GM19351 (cell line): ENCODE measurements around the gene RGPD4.
"Not testable (repeated sequence)": the region's sequence is repeated elsewhere in the genome, so short reads cannot be mapped to it uniquely, and the experiment has no call there.

Source experiments
- ATAC-seq: cut with Tn5 transposase; IDR thresholded peaks from one replicate; pipeline ENCODE4 v1.9.1; 2021; ENCODE audit warnings: mild to moderate bottlenecking, moderate library complexity; ENCODE audit not compliant: unreplicated experiment

RGPD4 gene

DNA sequence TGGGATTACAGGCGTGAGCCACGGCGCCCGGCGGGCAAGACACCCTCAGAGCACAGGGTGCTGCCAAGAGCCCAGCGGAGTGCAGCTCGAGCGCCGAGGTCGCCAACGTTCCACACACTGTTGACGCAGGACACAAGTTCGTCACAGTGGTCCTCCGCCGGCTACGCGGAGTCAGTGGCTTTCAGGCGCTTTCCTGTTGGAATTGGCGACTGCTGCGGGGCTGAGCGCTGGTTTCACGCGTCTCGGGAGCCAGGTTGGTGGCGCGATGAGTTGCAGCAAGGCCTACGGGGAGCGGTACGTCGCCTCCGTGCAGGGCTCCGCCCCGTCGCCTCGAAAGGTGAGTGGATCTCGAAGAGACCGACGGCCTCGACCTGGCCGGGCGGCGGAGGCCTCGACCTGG lies at the start of gene RGPD4:
Gene RGPD4 (plus strand): TSS at position 144 of the 400 bp plus-strand sequence. CDS start 122 bp downstream, at position 266.
- ATAC-seq, result not testable (repeated sequence)

DNA sequence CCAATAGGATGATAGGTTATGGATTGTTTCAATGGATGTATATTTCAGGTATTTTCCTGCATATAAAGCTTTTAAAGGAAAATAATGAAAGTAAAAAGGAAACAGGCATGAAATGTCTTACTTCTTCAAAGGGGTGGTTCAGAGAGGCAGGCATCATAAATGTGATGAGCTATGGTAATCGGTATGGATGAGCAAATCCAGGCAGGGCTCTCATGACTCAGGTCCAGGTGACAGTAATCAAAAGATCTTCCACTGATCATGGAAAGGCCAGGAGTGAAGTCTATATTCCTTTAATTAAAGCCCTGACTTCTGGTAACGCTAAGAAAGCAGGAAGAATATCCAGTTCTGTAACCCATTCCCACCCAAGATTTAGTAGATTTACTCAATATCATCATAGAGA lies 48.7 kb upstream of the RGPD4 start:
- no peak for ATAC-seq

DNA sequence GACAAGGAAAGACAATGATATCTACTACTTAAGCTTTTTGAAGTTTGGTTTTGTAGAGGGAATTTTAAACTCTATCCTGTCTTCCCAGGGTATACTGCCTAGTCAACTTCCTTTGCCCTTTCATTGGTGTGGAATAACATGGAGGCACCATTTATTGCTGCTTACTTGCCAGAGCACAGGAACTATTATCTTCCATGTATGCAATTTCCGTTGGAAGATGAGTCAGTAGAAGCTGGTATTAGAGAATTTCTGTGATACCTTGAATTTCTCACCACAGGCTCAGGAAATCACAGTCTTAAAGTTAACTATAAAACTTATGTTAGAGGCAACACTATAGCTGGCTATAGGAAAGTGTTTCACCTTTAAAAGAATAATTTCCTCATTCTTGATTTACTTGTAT lies 40.9 kb upstream of the RGPD4 start:
- no peak for ATAC-seq

DNA sequence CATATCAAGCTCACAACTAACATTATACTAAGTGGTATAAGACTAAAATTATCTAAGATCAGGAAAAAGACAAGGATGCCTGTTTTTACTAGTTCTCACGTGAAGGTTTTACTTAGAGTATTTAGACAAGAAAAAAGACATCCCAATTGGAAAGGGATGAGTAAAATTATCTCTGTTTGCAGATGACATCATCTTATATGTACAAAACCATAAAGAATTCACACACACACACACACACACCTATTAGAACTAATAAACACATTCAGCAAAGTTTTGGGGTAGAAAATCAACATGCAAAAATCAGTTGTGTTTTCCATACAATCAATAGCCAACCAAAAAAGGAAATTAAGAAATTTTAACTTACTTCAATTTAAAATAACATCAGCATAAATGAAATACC lies 35.9 kb upstream of the RGPD4 start:
- ATAC-seq, result no peak

DNA sequence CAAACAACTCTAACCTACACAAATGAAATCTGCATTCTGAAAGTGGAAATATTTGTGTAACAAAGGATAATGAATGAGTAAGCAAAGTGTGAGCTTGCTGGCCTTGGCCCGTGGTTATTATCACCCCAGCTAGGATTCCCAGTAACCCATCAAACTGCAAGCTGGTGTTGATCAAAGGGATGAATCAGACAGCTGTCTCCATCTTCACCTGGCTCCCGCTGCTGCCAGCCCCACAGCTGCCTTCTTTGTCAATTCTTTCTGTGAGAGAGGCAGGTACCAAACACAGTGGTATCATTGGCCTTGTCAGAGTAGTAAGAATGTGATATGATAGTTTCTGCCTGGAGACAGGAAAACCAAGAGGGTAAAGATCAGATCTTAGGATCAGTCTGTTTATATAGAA lies 25.2 kb upstream of the RGPD4 start:
- ATAC-seq, result no peak

DNA sequence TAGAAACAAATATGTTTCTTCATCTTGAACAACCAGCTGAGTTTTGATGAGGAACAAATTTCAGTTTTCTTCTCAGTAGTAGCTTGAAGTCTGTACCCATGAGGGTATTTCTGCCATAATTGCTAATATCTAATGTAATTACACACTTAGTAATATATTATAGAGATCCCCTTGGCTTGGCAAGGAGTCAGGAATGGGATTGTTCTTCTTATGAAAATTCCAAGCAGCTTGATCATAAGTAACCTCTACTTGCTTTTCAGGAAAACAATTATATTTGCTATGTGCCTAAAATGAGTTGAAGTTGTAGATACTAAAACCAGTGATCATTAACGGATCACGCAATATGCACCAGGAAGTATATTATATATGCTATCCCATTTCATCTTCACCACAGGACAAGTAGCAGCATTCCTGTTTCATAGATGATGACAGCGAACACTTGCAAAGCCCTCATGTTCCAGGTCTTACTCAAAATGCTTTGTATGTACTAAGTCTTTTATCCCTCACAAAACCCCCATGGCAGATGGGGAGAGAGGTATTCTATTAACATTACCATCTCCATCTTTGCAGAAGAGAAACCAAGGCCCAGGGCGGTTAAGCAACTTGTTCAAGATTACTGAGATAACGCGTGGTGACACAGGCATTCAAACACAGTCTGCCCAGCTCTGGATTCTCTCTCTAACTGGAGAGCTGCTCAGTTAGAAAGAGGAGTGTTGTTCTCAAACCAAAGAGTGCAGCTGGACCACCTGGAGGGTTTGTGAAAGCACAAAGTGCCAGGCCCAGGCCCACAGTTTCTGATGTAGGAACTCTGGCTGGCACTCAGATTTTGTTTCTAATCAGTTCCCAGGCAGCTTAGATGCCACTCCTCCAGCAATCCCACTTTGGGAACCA lies 21.8 kb upstream of the RGPD4 start:
- ATAC-seq, result no peak

DNA sequence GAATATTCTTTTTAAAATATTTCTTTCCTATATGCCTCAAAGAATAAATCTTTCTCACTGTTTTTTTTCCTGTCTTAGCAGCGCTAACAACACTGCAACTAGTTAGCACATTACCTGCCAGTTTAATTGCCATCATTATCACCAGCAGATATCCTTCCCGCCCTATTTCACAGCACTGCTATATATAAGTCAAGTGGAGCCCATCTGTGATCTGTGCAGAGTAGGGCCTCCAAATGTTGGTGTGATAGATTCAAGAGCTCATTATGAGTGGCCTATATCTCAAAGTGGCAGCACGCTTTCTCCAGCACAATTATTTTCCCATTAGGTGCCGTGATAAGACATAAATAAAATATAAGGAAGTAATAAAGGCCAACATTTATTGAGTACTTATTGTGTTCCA lies 19.8 kb upstream of the RGPD4 start:
- no peak for ATAC-seq

DNA sequence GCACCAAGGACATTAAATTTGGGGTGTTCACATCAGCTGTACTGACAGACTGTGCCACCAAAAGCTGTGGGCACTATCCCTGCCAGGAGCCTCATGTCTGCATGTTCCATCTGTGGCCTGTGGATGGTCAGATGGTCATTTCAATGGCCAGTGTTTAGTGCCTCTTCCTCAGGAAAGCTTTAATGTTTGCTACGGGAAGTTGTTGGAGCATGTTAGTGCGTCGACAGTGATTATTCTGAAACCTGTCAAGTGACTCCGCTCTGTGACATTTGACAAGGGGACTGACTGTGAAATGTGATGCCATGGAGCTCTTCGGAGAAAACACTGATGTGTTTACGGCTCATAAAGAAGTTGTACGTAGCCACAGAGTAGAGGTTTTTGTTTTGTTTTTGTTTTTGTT lies 18.7 kb upstream of the RGPD4 start:
- no peak for ATAC-seq

DNA sequence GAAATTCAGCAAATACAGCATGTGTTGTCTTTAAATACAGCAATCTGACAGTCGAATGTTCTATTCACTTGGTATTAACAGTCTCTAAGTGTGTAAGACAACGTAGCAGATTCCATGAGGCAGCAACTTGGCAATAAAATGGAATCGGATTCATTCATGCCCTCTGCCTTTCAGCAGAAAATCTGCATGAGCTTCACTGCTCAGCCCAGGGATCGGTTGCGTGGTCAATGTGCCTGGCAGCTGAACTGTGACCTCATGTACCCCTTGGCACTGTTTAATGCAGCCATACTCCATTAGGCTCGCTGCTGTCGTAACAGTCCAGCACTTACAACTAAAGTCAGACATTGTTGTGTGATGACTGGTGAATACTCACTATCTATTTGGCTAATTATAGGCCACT lies 17.7 kb upstream of the RGPD4 start:
- ATAC-seq, result no peak

DNA sequence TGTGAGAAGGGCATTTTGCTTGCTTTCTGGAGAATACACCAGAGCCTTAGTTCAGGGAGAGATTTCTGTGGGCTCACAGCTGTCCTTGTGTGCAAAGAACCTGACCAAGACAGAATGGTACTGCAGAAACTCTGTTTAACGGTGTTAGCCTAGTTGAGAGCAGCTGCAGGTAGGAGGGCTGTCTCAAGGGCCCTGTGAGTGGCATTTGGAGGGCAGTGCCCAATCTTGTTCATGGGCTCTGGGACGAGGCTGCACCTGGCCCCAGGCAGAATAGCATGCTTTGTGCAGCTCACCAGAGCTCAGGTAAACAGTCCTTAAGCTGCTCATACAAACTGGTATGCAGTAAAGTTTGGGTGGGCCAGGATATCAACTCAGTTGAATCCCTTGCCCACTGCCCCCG lies 16.9 kb upstream of the RGPD4 start:
- ATAC-seq, result no peak

DNA sequence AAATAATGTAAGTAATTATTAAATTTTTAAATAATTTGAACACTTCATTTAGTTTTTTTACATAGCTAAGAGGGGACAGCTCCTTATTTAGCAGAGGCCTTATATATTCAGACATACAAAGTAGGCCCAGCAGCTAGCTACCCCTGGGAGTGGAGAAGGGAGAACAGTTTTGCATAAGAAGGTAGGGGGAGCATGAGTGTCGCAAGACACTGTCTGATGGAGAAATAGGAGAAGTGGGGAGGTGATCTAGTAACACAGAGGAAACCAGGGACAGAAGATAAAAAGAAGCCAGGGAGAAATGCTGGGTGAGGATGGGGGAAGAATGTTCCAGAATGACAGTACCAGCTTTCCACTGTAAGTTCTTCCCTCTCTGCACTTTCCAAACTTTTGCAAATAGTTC lies 16.0 kb upstream of the RGPD4 start:
- no peak for ATAC-seq

DNA sequence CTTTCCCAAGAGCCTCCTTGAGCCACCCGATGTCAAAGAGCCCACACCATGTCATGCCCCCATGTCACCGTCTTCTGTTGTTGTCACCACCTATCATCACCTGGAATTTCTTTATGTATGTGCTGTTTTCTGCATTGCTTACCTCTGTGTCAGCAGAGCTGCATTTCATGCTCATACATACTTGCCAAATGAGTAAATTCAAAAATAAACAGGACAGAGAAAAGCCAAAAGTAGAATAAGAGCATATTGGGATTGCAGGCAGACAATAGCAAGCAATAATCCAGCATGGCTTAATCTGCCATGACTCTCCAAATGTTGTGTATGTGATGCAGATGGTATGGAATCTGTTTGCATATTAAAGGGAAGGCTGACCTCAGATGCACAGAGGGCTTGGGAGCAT lies 15.3 kb upstream of the RGPD4 start:
- ATAC-seq, result no peak

DNA sequence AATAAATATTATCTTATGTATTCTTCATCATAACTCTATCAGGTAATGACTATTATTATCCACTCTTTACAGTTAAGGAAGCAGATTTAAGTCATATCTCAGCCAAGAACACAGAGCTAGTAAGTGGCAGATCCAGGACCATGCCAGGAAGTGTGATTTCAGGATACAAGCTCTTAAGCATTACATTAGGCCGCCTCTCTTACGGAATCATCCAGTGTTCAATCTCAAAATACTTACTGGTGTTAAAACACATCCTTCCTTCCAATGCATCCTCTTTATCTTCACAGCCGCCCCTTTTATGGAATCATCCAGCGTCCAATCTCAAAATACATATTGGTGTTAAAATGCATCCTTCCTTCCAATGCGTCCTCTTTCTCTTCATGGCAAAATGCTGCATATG lies 14.7 kb upstream of the RGPD4 start:
- no peak for ATAC-seq

DNA sequence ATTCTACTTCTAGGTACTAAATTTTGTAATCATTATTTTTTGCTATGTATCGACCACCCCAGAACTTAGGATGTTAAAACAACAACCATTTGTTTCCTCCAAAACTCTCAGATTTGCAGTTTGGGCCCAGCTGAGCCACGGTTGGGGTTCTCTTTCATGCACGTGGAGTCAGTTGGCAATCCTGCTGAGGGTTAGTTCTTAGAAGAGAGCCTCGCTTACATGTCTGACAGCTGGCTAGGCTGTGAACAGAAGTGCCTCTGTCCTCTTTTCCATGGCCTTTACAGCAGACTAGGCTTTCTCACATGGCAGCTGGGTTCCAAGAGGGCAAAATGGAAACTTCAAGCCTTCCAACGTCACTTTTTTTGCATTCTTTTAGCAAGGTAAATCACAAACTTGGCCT lies 9.3 kb upstream of the RGPD4 start:
- no peak for ATAC-seq

DNA sequence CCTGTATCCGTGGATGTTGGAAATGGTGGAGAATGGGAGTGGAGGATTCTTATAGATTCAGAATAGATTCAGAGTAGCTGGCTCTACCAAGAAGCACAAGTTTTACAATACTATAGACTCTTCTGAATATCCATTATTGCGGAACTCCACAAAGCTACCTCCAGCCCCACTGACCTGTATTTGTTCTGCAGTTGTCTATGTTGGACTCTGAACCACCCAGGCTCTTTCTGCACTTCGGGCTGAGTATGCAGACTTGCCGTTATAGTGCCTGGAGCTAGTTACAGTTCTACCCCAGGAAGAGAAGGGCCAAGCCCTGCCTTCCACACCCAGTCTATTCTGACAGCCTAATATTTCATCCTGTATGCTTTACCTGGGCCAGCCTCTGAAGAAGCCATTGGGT lies 4.4 kb upstream of the RGPD4 start:
- no peak for ATAC-seq

DNA sequence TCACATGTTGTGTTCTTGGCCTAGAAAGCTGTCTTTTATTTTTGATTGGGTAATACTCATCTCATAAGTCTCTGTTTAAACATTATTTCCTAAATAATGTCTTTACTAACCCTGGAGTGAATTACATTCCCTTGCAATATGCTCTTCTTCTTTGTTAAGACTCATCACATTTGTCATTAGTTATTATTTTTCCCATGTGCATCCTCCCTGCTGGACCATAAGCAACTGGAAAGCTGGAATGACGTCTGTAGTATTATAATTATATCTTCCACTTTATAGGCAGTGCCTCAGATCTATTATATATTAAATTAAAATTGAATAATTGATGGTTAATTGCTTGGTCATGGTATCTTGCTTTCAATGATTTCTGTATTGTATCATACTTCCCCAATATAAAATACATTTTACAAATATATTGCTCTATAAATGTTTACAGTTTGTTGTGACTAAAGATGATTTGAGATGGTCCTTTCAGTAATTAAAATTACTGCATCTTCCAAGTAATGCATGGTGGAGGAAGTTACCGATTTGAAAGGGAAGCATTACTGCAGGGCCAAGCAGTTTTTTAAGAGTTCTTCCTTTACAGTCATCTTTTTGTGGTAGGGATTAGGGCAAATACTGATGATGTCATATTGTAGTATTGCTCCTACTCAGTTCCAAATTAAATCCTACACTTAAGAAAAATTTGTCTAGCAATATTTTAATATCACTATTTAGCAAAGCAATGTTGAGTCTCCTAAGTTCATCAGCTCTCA lies 2.1 kb upstream of the RGPD4 start:
- no peak for ATAC-seq

DNA sequence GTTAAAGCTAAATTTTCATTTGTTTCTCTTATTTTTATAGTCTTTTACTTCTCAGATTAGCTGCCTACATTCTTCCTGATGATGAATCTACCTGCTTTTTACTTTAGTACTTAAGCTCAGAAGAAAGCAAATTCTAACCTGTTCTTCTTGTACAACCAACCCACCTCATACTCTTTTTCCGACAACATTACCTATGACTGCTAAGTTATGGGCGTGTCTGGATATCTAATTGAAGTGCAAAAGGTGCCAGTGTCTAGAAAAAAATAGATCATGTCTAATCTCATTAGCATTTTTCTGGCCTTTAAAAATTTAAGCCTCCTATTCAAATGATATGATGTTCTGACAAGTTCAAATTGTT lies 1.5 kb upstream of the RGPD4 start:
- ATAC-seq, result no peak

DNA sequence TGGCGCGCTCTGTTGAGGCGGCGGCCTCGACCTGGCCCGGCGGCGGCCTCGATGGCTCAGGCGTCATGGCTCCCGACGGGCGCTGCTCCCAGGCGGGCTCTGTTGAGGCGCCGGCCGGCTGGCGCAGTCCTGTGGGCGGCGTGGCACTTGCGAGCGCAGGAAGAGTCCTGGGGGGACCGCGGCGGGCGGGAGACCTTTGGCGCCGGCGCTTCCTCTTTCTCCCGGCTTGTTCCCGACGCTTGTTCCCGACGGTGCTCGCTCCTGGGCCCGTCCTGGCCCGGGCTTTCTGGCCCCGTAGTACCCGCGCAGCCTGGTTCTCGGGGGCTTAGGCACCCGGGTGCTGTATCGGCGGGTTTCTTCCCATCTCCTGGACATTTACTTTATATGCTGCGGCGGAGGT lies 2.8 kb downstream of the RGPD4 start:
- not testable (repeated sequence) for ATAC-seq

DNA sequence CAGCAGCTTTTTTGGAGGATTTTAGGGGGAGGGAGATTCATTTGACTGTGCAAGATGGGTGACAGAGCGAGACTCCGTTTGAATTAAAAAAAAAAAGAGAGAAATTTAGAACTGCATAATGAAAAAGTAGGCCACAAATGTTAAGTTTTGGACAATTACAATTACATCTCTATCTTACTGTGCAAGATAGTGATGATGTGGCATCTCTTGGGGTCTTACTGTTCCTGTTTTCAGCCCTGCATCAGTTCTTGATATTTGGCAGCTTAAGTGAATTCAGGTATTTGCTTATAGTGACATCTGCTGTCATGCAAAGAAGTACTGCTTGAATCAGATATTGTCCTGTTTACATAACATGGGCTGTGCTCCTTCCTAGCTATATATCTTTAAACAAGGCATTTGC lies 6.5 kb downstream of the RGPD4 start:
- ATAC-seq, result not testable (repeated sequence)

DNA sequence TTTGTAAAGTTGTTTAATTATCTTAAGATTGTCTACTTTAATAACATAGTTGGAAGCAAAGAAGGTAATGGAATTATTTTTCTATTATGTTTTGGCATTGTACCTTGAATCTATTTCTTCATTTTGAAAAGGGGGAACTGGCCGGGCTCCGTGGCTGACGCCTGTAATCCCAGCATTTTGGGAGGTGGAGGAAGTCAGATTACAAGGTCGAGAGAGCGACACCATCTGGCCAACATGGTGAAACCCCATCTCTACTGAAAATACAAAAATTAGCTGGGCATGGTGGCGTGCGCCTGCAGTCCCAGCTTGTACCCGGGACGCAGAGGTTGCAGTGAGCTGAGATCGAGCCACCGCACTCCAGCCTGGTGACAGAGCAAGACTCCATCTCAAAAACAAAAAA lies 6.9 kb downstream of the RGPD4 start:
- ATAC-seq, result not testable (repeated sequence)

DNA sequence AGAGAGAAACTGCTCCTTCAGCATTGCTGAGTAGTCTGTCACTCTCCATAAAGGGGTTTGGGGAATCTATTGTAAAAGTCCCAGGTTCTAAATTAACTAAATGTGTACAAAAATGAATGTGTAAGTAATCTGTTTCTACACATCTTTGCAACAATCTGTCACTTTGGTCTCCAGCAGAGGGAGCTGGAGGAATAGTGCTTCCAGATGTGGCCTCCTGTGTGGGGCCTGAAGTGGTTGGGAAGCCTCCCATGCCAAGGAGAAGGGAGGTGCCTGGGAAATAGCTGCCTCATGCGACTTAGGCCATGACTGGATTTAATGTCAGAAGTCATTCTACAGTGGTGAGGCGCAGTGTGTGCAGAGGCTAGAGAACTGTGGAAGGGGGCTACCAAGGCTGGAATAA lies 89.4 kb downstream of the RGPD4 start:
- ATAC-seq, result not testable (repeated sequence)

DNA sequence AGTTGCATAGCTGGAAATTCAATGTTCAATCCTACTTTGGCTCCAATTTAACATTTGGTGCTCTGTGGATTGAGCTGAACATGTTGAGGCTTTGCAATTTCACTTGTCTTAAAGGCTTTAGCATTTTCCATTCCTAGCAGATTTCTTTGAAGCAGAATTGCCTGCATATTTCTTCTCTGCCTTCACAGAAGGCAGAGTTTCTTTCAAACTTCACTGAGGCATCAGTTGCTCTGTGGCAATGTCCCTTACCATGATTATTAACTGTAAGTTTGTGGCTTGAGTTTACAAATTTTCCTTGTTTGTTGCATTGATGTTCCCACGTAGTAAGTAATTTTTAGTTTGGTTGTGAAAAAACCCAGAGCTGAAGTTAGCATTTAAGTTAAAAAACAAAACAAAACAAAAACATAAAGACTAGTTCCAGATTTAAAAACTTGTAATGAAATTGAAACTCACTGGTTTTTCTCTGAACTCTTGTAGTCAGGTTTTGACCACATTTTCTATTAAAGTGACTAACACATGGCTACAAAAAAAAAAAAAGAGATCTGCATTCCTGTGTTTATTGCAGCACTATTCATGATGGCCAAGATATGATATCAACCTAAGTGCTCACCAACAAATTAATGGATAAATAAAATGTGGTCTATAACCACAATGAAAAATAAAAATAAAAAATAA lies 90.1 kb downstream of the RGPD4 start:
- ATAC-seq, result peak; percentile 57
